Measurements from ENCODE around the gene RABEP2. TPM values are rescaled to one million over a fixed set of nuclear protein-coding genes. Genes with fewer than 3 reads are reported as not detected.
A peak's percentile ranks its signal among the peaks of the same experiment; 100 is the strongest.

RABEP2 gene
- total RNA-seq, 1 experiment from 2014 or later = 17.6 TPM

GRCh38 chr16:28925386-28926228 is 569 bp upstream of the RABEP2 start:
- ChIA-PET POLR2A (ENCODE audit: low non-redundant PET) (no interaction called here), CTCF (no interaction called here)
- Histone ChIP-seq H3K4me1 (ENCODE audit: insufficient read depth, low read length, poor library complexity, severe bottlenecking) (peaks cover 3% of the 10 kb centered on the region), H3K27ac (ENCODE audit: low read depth, low read length, poor library complexity, severe bottlenecking) (peak overlapping the region; percentile 97), H3K27me3 (replicated peaks; ENCODE audit: insufficient read depth, low read depth, low read length, poor library complexity) (no peaks in the 10 kb centered on the region), H3K36me3 (ENCODE audit: insufficient read depth, low read length, poor library complexity, severe bottlenecking) (no peaks in the 10 kb centered on the region), H3K9me3 (ENCODE audit: low read depth, low read length, poor library complexity, severe bottlenecking) (no peaks in the 10 kb centered on the region), H3K4me3 (ENCODE audit: low read depth, low read length, poor library complexity, severe bottlenecking) (peak overlapping the region; percentile 96)
- BruUV-seq (replicated peaks) = TSS peak; percentile 87
- no peak for TF ChIP-seq EZH2 (IDR thresholded peaks at IDR 0.05; ENCODE audit: borderline replicate concordance, low read depth, low read length, poor library complexity, severe bottlenecking)
- TF ChIP-seq CTCF (conservative IDR thresholded peaks at IDR 0.05; ENCODE audit: low read depth, low read length) = no peak
- peak; percentile 79 for DNase-seq (ENCODE audit: low spot score)
- intact Hi-C loops (cut with micrococcal nuclease; ENCODE audit: unreplicated experiment) = loop anchor here (10.0 kb wide), 1 partner anchor 51 kb away; the partner anchor contains the start of gene ATP2A1

GRCh38 chr16:28924399-28924761 is 658 bp downstream of the RABEP2 start:
- no peak overlapping the region for H3K27ac ChIP-seq (ENCODE audit: low read depth, low read length, poor library complexity, severe bottlenecking)
- CTCF ChIA-PET = no interaction called here
- H3K4me3 ChIP-seq (ENCODE audit: low read depth, low read length, poor library complexity, severe bottlenecking) = peak overlapping the region; percentile 96
- no peaks in the 10 kb centered on the region for H3K27me3 ChIP-seq (replicated peaks; ENCODE audit: insufficient read depth, low read depth, low read length, poor library complexity)
- no peaks in the 10 kb centered on the region for H3K36me3 ChIP-seq (ENCODE audit: insufficient read depth, low read length, poor library complexity, severe bottlenecking)
- intact Hi-C loops (cut with micrococcal nuclease; ENCODE audit: unreplicated experiment) = loop anchor here (10.0 kb wide), 1 partner anchor 50 kb away; the partner anchor contains the start of gene ATP2A1
- TF ChIP-seq CTCF (conservative IDR thresholded peaks at IDR 0.05; ENCODE audit: low read depth, low read length) (no peak), EZH2 (IDR thresholded peaks at IDR 0.05; ENCODE audit: borderline replicate concordance, low read depth, low read length, poor library complexity, severe bottlenecking) (no peak)
- POLR2A ChIA-PET (ENCODE audit: low non-redundant PET) = no interaction called here
- no peak for DNase-seq (ENCODE audit: low spot score)
- no TSS peak for BruUV-seq (replicated peaks)
- no peaks in the 10 kb centered on the region for H3K9me3 ChIP-seq (ENCODE audit: low read depth, low read length, poor library complexity, severe bottlenecking)
- no peaks in the 10 kb centered on the region for H3K4me1 ChIP-seq (ENCODE audit: insufficient read depth, low read length, poor library complexity, severe bottlenecking)

GRCh38 chr16:28923652-28924398 is 1.2 kb downstream of the RABEP2 start:
- intact Hi-C loops (cut with micrococcal nuclease; ENCODE audit: unreplicated experiment) = loop anchor here (10.0 kb wide), 1 partner anchor 49 kb away; the partner anchor contains the start of gene ATP2A1
- Histone ChIP-seq H3K9me3 (ENCODE audit: low read depth, low read length, poor library complexity, severe bottlenecking) (no peaks in the 10 kb centered on the region), H3K4me3 (ENCODE audit: low read depth, low read length, poor library complexity, severe bottlenecking) (peak overlapping the region; percentile 96), H3K4me1 (ENCODE audit: insufficient read depth, low read length, poor library complexity, severe bottlenecking) (no peaks in the 10 kb centered on the region), H3K27me3 (replicated peaks; ENCODE audit: insufficient read depth, low read depth, low read length, poor library complexity) (no peaks in the 10 kb centered on the region), H3K27ac (ENCODE audit: low read depth, low read length, poor library complexity, severe bottlenecking) (no peak overlapping the region), H3K36me3 (ENCODE audit: insufficient read depth, low read length, poor library complexity, severe bottlenecking) (no peaks in the 10 kb centered on the region)
- BruUV-seq (replicated peaks) = no TSS peak
- TF ChIP-seq CTCF (conservative IDR thresholded peaks at IDR 0.05; ENCODE audit: low read depth, low read length) (no peak), EZH2 (IDR thresholded peaks at IDR 0.05; ENCODE audit: borderline replicate concordance, low read depth, low read length, poor library complexity, severe bottlenecking) (no peak)
- POLR2A ChIA-PET (ENCODE audit: low non-redundant PET) = no interaction called here
- DNase-seq (ENCODE audit: low spot score) = no peak
- CTCF ChIA-PET = no interaction called here
